ENCODE measurements around the gene EMCN.
"Not testable (repeated sequence)": the region's sequence is repeated elsewhere in the genome, so short reads cannot be mapped to it uniquely, and the experiment has no call there.

Gene EMCN, protein sequence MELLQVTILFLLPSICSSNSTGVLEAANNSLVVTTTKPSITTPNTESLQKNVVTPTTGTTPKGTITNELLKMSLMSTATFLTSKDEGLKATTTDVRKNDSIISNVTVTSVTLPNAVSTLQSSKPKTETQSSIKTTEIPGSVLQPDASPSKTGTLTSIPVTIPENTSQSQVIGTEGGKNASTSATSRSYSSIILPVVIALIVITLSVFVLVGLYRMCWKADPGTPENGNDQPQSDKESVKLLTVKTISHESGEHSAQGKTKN

DNA sequence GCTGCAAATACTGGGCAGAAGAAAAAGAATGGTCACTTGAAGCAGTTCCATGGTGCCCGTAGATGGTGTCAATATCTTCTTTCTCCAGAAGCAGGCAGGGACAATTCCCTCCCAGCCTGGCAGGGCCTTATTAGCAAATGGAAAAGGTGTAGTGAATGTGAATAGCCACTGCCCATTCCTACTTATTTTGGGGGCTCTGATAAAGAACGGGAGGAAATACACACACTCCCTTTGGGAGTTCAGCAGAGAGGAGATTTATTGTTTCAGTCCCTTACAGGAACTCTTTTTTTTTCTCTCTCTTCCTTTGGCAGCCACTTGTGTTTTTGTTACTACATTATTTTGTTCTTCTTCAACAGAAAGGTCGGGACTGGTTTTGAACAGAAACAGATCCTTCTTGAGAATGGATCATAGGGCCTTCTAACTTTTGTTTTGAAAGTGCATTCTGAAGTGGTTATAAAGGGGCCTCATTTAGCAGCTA, at the start of gene EMCN:
EMCN (minus strand) TSS at position 159 of the 478 bp plus-strand sequence; CDS start at position 51, 108 bp downstream.
- DNase-seq (ENCODE audit: low spot score) = peak; percentile 51

DNA sequence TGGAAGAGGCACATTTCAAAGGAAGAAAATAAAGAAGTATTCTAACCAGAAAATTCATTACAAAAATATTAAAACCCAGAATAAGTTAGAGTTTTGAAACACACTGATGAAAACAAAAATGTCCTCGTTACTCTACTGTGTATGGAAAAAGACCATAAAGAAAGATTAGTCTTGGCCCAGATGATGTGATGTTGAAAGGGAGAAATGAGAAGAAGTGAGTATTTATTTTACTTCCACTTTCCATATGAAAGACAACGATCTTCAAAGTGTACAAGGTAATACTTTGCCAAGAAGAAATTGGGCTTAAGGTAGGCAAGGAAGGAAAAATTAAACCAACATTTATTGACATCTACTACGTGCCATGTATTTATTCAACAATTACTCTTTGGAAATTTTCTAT, 48.6 kb upstream of the EMCN start:
- DNase-seq (ENCODE audit: low spot score) = no peak

DNA sequence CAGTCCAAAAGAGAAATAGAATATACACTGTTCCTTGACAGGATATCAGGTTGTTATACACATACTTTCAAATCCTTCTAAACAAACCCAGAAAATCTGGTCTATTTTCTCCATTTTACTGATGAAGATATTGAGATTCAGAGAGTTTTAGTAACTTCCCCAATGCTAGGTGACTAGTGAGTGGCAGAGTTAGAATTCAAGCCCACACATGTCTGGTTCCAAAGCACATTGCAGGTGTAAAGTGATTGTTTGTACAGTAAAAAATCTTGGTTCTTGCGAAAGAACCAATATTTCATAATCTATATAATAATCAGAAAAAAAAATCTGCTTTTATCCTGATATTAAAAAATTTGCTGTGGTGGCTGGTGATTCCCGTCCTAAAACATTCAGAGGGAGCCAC, 39.5 kb upstream of the EMCN start:
- no peak for DNase-seq (ENCODE audit: low spot score)

DNA sequence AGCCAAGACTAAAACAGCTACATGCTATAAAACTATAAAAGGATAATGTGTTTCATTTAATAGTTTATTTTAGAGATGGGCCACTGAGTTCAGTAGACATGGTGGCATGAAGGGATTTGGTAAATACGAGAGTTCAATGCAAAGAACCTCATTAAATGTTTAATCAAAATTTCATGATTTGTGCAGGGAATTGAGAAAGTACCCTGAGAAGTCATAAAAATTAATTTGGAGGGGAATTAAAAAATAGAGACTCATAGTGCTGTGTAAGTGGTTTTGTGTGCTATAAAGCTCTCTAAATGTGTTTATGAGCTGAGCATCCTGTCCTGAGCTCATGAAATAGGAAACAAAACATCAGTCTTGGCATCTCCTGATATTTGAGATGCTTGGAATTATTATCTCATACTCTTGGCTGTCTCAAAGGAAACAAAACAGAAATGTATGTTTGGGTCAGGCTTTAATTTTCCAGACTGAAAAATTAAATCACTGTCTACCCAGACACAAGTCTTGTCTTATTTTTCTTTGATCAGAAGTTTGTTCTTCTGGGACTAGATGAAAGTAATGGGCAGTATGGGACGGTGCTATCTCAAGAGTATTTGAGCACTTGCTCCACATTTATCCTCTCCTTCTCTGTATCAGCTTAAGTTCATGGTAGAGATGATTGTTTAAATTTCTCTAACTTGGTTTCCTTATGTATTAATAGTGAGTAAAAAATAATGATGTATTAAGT, 38.0 kb upstream of the EMCN start:
- no peak for DNase-seq (ENCODE audit: low spot score)

DNA sequence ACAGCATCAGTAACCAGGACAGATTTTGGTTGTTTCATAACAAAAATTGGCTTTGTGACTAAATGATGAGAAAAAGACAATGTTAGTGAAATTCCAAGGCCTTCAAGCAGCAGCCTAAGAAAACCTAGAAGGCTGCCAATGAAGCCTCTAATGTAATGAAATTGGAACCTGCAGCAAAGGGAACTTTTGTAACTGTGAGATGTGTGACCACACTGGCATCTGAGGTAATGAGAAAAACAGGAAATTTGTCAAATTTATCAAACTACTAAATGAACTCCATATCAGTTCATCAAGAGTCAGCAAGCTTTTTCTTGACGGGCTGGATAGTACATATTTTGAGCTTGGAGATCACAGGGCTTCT, 30.4 kb upstream of the EMCN start:
- DNase-seq (ENCODE audit: low spot score) = no peak

DNA sequence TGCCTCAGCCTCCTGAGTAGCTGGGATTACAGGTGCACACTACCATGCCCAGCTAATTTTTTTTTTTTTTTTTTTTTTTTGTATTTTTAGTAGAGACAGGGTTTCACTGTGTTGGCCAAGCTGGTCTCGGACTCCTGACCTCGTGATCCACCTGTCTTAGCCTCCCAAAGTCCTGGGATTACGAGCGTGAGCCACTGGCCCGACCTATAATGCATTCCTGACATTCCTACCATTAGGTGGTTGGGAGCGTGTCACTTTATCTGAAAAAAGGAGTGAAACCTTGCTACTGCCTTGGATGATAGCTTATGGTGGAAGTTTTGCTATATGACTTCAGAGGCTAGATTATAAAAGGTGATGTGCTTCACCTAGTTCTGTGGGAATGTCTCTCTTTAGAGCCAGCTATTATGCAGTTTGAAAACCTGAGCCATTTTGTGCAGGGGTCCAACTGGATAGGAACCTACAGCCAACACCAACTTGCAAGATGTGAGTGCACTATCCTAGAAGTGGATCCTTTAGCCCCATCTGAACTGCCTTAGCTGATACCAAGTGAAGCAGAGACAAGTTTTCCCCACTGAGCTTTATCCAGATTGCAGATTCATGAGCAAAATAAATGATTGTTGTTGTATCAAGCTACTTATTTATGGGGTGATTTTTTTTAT, 29.8 kb upstream of the EMCN start:
- DNase-seq (ENCODE audit: low spot score) = no peak

DNA sequence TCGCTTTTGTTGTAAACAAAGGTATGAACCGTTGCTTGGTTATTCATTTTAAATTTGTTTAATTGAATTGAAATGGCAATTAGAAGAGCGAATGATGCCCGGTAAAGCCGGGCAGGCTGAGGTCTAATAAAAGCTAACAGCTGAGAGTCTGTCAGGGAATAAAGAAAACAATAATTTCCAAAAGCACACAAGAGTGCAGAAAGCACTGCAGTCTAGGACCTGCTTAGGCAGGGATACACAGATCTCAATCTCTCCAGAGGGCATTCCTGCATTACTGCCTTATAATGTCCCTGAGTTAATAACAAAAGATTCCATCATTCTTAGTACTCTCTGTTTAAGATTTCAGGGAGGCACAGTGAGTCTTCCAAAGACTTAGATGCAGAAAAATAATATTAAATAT, 27.6 kb upstream of the EMCN start:
- no peak for DNase-seq (ENCODE audit: low spot score)

DNA sequence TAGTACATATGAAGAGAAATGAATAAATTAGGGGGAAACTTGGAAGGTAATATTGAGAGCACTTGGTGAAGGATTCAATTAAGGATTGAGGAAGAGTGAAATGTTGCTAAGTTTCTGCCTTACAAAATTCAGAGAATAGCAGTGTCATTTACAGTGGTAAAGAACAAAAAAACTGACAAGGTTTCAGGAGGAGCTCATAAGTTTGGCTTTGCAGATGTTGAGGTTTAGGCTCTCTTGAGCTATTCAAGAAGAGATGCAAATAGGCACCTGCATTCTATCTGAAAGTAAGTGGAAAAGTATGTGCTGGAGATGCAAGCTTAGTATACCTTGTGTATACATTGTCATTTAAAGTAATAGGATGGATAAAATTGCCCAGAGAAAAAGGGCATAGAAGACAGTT, 22.3 kb upstream of the EMCN start:
- no peak for DNase-seq (ENCODE audit: low spot score)

DNA sequence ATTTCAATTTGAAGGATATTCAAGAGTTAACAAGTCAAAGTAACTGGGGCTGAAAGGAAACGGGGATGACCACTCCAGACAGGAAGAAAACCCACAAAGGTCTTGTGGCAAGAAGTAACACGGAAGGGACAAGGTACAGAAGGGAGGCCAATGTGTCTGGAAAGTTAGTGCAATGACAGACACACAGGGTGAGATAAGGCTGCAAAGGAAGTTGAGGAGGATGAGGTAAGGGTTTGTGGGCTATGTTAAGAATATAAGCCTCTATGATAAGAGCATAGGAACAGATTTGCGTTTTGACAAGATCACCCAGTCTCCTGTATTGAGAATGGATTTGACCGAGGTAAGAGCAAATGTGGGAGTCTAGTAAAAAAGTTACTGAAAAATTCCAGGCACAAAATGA, 21.9 kb upstream of the EMCN start:
- DNase-seq (ENCODE audit: low spot score) = no peak

DNA sequence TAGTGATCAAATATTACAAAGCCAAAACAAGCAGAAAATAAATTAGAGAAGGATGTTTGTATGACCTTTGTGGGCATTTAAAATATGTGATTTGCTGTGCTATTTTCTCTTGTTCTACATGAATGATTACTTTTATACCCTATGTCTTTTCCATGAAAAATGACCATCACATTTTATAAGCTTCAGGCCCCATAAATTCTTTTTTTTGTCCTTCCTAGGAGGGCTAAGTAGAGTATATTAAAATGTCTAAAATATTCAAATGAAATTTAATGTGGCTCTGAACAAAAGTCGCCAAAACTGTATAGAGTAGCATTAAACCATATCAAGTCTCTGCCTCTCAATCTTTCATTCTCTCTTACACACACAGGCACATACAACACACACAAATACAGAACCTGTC, 15.9 kb upstream of the EMCN start:
- no peak for DNase-seq (ENCODE audit: low spot score)

DNA sequence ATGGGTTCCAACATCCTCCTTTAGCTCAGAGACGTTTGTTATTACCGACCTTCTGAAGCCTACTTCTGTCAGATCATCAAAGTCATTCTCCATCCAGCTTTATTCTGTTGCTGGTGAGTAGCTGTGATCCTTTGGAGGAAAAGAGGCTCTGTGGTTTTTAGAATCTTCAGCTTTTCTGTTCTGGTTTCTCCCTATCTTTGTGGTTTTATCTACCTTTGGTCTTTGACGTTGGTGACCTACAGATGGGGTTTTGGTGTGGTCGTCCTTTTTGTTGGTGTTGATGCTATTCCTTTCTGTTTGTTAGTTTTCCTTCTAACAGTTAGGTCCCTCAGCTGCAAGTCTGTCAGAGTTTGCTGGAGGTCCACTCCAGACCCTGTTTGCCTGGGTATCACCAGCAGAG, 12.3 kb upstream of the EMCN start:
- DNase-seq (ENCODE audit: low spot score) = not testable (repeated sequence)

DNA sequence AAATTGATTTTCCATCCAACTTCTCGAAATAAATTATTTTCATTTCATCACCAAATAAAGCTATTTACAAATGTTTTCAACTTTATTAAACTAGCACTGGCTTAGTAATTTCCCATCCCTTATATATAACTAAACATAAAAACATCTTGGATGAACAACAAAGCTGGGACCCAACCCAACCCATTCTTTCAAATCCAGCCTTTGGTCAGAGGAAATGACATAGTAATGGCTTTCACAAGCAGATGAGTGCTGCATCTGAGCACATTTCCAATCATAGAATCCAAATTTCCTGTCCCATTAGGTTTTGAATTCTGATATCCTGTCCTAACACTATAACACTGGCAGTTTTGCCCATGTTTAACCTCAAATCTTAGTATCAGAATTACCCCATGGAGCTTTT, 7.9 kb upstream of the EMCN start:
- no peak for DNase-seq (ENCODE audit: low spot score)

DNA sequence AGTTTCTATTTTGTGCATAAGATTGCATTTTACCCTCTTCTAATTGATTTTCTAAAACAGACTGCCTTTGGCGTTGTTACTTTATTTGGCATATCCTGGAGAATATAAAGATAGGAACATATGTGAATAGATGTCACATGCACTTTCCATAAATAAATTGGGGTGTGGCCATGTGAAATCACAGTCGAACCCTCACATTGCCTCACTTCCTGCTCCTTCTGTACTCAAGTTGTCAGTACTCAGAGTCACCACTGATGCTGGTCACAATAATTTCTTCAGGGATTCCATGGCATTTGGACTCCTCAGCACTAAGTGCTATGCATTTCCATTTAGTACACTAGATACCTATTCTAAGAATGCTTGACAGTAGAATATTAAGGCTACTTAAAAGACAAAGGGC, 1.4 kb upstream of the EMCN start:
- peak; percentile 27 for DNase-seq (ENCODE audit: low spot score)

DNA sequence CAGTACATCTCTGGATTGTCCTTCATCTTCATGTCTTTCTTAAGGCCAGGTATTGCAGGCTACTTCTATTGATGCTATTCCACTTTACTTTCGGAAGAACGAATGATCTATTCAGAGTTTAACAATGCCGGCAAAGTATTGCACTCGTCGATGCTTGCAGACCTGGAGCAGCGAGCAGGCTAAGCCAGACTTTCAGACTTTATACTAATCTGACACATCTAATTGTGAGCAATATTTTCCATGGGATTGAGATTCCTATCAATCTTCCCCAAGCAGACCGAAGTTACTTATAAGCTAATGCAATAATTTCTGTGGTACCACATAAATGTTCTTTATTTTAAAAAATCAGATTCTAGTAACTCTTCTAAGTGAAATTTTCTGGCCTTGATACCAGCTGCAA, 1.6 kb downstream of the EMCN start:
- DNase-seq (ENCODE audit: low spot score) = no peak

DNA sequence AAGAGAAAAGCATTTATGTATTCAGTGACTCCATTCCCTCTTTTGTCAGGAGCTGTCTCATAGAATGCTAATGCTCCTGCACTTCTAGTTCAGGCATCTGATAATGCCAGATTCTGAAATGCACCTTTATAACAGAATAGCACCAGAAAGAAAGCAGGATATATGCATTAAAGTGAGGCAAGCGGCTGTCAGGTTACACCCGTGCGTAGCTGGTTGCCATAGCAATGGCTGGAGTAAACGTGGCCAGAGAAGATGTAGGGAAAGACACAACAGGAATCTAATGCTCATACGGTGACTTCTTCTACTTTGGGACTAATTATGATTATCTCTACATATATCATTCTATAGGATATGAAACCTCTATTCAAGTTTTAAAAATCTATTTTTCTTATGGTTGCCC, 5.9 kb downstream of the EMCN start:
- DNase-seq (ENCODE audit: low spot score) = no peak

DNA sequence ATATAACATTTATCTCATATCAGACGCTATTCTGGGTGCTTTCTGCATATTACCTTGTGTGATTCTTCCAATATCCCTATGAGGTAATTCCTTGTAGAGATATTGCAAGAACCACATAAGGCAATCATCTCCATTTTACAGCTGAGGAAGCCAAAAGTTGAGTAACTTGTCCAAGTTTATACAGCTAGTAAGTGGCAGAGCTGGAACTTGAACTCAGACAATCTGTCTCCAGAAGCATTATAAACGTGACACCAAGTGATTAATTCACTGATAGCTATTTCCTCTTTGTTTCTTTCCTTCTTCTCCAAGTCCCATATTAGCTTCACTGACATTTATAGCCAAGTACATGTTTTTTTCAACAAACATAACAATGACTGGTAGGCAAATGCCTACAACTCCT, 7.3 kb downstream of the EMCN start:
- no peak for DNase-seq (ENCODE audit: low spot score)

DNA sequence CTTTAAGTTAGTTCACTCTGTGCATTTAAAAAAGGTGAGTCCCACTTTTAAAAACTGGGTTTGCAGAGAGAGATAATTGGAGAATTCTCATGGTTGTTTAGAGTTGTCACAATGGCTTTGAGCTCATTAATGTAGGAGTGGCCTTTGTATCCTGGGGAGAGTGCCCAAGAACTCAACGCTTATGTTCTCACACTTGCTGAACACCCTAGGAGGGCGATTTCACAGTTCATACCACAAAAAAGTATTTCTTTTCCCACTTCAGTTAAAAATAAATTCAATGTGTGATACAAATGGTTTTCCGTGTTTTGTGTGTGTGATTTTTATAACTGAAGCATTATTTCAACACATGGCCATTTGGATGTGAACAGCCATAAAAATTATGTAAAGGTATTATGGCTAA, 8.4 kb downstream of the EMCN start:
- no peak for DNase-seq (ENCODE audit: low spot score)

DNA sequence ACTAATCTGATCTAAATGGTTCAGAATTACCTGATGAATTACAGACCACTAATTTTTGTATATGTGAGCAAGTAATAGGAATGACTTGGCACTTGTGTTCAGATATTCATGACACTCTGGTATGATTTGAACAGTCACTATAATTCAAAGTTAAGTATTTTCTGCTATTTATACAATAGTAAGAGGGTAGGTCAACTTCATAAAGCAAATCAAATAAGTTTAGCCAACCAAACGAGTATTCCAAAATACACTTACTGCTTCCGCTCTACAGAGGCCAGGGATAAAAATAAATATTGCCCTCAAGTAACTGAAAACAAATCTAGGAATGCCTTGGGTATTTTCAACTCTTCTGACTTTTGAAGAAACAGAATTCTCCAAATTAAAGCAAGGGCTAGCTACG, 9.1 kb downstream of the EMCN start:
- no peak for DNase-seq (ENCODE audit: low spot score)

DNA sequence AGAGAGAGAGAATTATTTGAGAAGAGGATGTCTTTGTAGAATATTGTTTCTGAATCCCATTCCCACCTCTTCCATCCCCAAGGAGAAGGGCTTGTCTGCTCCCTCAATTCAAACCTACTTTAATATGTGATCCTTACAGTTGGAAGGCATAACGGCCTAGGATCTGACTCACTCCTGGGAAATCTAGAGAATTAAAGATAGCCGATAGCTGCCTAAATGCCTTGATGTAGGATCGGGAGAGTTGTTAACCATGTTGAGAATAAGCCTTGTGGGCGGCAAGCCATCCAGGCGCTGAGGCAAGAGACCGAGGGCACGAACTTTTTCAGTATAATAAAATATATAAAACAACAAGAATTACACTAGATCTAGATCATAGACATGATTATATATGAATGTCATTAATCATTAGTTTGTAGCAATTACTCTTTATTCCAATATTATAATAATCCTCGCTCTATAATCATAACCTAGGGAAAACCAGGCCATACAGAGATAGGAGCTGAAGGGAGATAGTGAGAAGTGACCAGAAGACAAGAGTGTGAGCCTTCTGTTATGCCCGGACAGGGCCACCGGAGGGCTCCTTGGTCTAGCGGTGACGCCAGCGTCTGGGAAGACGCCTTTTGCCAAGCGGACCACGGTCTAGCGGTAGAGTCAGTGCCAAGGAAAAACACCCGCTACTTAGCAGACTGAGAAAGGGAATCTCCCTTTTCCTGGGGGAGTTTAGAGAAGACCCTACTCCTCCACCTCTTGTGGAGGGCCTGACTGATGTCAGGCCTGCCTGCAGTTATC, 13.5 kb downstream of the EMCN start:
- DNase-seq (ENCODE audit: low spot score) = no peak

DNA sequence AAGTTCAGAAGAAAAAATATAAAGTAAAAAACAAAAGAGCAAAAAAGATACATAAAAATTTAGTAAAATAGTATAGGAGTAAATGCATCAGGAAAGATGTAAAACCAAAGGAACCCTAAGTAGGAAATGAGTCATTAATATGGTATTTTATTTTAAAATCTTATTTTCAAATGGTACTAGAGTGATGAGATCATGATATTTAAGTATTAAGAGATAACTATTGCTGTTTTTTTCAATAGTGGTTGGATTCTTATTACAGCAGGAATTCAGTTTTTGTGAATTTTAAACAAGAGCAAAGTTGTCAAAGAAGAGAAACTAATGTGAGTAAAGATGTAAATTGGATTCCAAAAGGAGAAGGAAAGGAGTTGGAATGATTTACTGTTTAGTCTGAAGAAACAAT, 20.0 kb downstream of the EMCN start:
- no peak for DNase-seq (ENCODE audit: low spot score)

DNA sequence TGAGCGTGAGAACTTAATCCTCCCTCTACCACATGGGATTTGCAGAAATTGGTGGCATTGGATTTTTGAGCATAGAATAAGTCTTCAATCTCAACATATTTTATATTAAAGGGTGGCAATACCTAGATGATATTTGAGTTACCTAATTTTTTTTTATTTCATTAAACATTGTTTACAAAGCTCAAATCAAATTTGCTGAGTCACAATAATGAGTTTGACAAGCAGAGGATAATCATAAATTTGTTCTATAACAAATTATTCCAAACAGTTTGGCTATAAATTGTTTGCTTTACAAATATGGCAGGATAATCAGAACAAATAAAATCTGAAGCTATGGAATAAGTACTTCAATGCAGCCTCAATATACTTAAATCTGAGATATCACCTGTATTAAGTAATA, 22.7 kb downstream of the EMCN start:
- DNase-seq (ENCODE audit: low spot score) = no peak

DNA sequence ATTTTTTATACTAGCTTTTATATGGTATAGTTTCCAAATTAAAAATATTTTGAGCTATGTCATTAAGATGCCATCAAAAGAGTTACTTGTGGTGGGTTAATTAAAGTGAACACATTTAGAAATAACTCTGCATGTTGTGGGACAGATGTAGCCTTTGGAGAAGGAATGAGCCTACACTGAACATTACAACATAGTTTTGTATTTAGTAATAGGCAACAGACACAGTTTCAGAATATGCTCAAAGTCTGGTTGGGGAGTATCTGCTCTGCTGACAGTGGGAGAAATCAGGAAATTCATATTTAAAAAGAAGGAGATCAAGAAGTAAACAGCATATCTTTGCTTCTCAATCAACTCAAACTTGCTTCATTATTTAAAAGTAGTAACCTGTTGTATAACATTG, 23.7 kb downstream of the EMCN start:
- DNase-seq (ENCODE audit: low spot score) = no peak

DNA sequence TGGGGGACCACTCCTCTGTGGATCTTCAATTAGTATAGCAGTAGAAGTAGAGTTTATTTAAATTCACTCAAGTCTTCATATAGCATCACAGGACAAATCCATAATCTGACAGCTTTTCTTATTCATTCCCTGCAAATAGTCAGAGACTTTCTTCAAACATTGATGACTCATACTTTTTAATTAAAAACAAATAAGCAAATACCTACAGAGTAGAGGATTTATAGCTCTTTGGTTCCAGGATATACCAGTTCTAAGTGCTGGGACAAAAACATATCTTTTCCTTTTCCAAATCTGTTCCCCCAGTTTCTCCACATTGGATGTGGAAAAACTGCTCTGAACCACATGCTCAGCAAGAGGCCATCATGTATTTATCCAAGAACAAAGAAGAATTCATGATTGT, 24.1 kb downstream of the EMCN start:
- no peak for DNase-seq (ENCODE audit: low spot score)

All from COLO829 (cell line).